HG02763 (cell line): ENCODE data around the gene RALB.
"Not testable (repeated sequence)": the region's sequence is repeated elsewhere in the genome, so short reads cannot be mapped to it uniquely, and the experiment has no call there.

Experiments used
- ATAC-seq: cut with Tn5 transposase; IDR thresholded peaks from one replicate; pipeline ENCODE4 v1.9.1; 2021; ENCODE audit warnings: mild to moderate bottlenecking, moderate library complexity; ENCODE audit not compliant: unreplicated experiment

The RALB gene

DNA sequence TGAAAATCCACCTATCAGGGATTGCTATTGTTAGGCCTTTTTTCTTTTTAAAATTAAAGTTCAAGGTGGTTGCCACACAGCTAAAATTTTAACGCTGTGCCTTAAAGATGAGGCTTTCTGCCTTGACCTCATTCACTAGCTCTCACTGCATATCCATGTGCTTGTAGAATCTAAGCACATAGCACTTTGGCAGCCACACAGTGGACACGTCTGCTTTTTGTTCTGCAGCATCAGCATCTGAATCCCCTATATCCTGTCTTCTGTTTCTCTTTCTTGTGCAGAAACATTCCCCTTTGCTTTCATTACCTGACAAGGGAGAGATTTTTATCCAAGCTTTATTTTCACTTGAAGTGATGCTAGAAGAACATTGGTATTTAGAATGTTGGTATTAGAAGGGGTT, 38.1 kb downstream of the RALB start:
- no peak for ATAC-seq

DNA sequence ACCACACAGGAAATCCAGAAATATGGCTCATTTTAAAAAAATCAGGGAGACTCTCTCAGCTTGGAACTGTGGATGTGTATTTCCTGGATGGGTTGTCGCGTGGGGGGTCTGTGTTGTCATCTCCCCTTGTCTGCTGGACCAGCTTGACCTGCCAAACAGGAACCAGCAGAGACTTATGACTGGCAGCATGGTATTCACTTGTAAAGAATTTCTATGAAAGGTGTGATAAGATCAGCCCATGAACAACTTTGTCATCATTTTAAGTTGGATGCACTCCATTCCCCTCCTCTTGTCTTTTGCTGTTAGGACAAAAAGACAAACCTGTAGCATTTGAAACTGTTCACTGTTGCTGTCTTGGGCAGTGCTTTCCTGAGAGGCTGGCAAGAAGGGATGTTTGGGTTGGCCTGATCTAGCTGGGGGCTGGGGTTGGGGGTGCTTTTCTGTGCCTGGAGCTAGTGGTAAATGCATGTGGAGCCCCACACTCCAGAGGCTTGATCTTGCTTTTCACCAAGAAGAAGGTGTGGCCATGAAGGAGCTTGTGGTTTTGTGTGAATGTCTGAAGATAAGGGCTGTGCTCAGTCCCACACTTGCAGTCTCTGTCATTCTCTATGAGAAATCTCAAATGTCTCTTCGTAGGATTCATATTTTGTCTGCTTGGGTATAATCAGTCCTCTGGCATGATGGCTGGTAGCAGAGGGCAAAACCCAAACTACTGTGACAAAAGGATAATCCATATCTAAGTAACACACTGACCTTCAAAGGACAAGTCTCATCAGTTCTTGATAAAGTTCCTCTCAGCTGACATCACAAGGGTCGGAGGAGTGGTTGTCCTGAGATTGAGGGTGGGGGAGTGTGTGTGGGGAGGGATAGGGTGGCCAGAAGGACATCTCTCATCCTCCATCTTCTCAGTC, 39.0 kb downstream of the RALB start:
- ATAC-seq = no peak

DNA sequence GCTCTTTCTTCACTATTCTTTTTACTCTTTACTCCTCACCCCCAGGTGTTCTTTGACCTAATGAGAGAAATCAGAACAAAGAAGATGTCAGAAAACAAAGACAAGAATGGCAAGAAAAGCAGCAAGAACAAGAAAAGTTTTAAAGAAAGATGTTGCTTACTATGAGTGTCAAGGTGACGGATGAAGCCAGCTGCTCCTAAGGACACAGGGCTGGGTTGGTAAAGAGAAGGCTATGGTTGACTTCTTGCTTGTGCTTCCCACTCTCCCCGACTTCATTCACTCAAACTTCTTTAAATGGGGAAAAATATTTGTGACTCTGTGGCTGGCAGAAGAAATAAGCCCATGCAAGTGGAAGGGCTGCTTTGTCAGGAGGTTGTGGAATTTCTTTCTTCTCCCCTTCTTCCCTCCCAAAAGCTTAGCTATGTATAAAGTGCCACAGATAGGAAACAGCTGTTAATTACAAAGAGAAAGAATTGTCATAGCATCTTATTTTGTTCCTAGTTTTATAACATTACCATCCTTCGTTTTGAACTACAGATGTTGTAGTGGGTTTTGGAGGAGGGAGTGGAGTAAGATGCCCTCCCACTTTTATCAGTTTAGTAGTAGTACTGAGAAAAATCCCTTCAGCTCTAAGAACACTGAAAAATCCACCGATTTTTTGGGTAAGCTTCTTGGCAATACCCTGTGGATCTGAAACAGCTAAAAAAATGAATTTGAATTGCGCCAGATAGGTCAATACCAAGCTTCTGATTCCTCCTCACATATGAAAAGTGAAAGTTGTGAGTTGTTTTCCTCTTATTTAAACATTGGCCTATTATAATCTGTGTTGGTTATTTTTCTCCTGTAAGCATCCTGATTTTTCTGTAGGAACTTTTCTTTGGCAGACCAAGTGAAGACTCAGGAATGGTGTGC, 40.7 kb downstream of the RALB start:
- ATAC-seq = peak; percentile 25

GRCh38 chr2:120294008-120294340, 41.3 kb downstream of the RALB start:
- ATAC-seq = peak; percentile 90

GRCh38 chr2:120298173-120298835, 45.7 kb downstream of the RALB start:
- ATAC-seq = no peak

GRCh38 chr2:120299004-120299403, 46.4 kb downstream of the RALB start:
- ATAC-seq = no peak

DNA sequence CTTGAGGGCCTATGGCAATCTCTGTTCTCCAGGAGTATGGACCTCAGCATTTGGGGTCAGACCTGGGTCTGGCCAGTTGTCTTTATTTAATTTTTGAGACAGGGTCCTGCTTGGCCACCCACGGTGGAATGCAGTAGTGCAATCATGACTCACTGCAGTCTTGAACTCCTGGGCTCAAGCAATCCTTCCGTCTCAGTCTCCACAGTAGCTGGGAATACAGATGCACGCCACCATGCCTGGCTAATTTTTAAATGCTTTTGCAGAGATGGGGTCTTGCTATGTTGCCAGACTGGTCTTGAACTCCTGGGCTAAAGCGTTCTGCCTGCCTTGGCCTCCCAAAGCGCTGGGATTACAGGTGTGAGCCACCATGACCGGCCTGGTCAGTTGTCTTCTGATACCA, 46.9 kb downstream of the RALB start:
- ATAC-seq = no peak

DNA sequence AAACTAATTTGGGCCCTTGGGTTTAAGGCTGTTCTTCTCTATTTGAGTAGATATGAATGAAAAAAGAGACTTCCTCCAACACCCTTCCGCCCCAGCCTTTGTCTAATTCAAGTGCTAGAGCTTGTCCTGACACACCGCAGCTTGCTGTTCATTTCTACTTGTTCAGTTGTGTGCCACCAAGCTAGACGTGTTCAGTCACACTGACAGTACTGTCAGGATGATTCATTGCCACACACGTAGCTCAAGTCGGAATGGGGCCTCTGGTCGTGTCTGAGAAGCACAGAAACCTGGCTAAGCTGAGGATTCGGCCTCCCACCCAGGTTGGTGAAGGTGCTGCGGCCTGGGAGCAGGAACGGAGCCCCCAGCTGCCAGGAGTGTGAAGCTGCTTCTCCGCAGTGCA, 47.7 kb downstream of the RALB start:
- ATAC-seq = no peak

GRCh38 chr2:120301284-120301683, 48.6 kb downstream of the RALB start:
- ATAC-seq = no peak

GRCh38 chr2:120302301-120302700, 49.6 kb downstream of the RALB start:
- no peak for ATAC-seq

GRCh38 chr2:120303177-120303576, 50.5 kb downstream of the RALB start:
- no peak for ATAC-seq

DNA sequence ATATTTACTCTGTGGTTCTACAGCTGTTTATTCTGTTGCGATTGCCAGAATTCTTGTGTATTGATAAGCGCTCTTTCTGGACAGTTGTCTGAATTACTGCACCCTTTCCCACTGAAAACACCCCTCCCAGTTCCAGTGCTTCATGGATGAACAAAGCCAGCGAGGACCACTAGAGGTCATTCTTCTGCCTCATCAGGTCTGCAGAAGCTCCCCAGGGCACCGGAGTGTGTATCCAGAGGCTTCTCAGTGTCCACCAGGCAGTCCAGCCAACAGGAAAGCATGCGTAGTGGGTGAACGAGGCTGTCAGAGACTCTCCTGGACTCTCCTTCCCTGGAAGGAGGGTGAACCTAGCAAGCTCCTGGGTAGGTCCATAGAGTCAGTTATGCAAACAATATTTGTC, 52.6 kb downstream of the RALB start:
- no peak for ATAC-seq

- no peak for ATAC-seq
These were observed 53.4 kb downstream of the RALB start for GRCh38 chr2:120305937-120306490.

- ATAC-seq = no peak
These were observed 54.8 kb downstream of the RALB start for GRCh38 chr2:120307482-120307881.

- no peak for ATAC-seq
These were observed 55.6 kb downstream of the RALB start for GRCh38 chr2:120308038-120308910.

DNA sequence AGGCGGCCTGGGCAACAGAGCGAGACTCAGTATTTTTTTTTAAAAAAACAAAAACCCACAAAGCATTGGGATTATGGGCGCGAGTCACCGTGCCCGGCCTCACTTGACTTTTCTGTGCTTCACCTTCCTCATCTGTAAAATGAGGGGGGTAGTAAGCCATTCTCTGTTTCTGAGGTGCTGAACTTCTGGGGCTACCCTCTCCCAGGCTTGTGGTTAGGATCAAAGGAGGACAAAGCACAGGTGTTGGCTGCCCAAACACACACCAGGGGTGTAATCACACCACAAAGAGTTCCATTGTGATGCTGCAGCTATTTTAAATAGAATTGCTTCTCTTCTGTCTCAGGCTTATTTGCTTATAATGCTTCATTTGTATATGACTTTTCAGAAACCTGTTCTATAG, 57.5 kb downstream of the RALB start:
- peak; percentile 47 for ATAC-seq

- ATAC-seq = not testable (repeated sequence)
These were observed 58.2 kb downstream of the RALB start for GRCh38 chr2:120310841-120311240.

GRCh38 chr2:120312076-120312475, 59.4 kb downstream of the RALB start:
- no peak for ATAC-seq

DNA sequence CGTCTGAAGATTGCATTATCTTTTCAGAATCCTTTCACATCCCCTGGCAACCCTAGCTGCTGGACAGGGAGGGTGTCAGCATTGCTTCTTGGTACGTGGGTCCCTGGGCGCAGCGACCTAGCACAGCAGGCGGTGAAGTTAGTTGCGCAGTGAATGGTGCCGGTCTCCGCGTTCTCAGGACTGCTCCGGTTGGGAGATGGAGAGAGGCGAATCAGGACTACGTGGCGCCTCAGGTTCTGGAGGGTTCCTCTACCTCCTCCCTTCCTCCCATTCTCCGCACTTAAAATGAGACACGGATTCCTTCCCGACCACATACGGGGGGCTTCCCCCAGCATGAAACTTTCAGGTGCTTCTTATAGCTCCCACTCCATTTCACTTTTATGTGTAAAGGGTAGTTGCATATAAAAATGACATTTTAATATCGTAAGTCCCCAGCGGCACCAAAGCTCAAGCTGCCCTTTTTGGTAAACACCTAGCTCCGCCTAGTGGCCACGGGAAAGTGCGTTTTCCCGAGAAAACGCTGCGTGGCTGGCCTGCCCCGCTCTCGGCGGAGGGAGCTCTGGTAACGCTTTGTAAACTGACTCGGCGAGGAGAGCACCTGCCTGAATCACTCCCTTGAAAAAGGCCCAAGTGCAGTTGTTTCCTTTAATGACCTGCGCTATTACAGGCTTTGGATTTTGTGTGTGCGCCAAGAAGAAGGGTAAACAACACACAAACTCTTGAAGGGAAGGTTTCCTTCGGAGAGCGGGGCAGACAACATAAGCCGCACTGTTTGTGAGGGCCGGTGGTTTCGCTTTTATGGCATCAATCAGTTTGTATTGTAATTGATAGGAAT, 60.4 kb downstream of the RALB start:
- ATAC-seq = peak; percentile 52
